Smooth muscle cell (in vitro differentiated cells): ENCODE results near the gene CTNNB1. TPM values are rescaled to one million over a fixed set of nuclear protein-coding genes. Genes with fewer than 3 reads are reported as not detected.

Experiments used
- DNase-seq: peaks from one replicate; lab custom pipeline; 2025; ENCODE audit not compliant: unreplicated experiment; lab: John Stamatoyannopoulos, UW
- H2AFZ ChIP-seq: fragments of 200-600 bp; sonication (generic); 2 replicates; pipeline ENCODE4 v1.6.0; 2016; ENCODE audit warnings: antibody characterized with exemption, low read depth, mild to moderate bottlenecking
- H3F3A ChIP-seq: fragments of 200-600 bp; sonication (generic); 2 replicates; pipeline ENCODE4 v1.6.0; 2017; ENCODE audit warnings: antibody characterized with exemption, low read depth
- H3K27ac ChIP-seq: fragments of 200-600 bp; sonication (generic); 2 replicates; pipeline ENCODE4 v1.5.1; 2016; ENCODE audit warnings: low read depth, mild to moderate bottlenecking
- H3K27me3 ChIP-seq: fragments of 200-600 bp; sonication (generic); 2 replicates; pipeline ENCODE4 v1.6.1; 2016; ENCODE audit warnings: low read depth, mild to moderate bottlenecking
- H3K36me3 ChIP-seq: fragments of 200-600 bp; sonication (generic); 2 replicates; pipeline ENCODE4 v1.5.1; 2016; ENCODE audit warnings: low read depth
- H3K4me1 ChIP-seq: fragments of 200-600 bp; sonication (generic); 2 replicates; pipeline ENCODE4 v1.5.1; 2016; ENCODE audit warnings: low read depth
- H3K4me2 ChIP-seq: fragments of 200-600 bp; sonication (generic); 2 replicates; pipeline ENCODE4 v1.6.0; 2016; ENCODE audit warnings: mild to moderate bottlenecking
- H3K4me3 ChIP-seq: fragments of 200-600 bp; sonication (generic); 2 replicates; pipeline ENCODE4 v1.5.1; 2016; ENCODE audit warnings: mild to moderate bottlenecking
- H3K79me2 ChIP-seq: fragments of 200-600 bp; sonication (generic); 2 replicates; pipeline ENCODE4 v1.6.0; 2016; ENCODE audit warnings: low read depth, mild to moderate bottlenecking
- H3K9ac ChIP-seq: fragments of 200-600 bp; sonication (generic); 2 replicates; pipeline ENCODE4 v1.6.0; 2016; ENCODE audit warnings: low read depth
- H3K9me3 ChIP-seq: fragments of 200-600 bp; sonication (generic); replicated peaks from 2 replicates; pipeline ENCODE4 v1.5.1; 2016; ENCODE audit warnings: low read depth
- H4K20me1 ChIP-seq: fragments of 200-600 bp; sonication (generic); 2 replicates; pipeline ENCODE4 v1.6.0; 2016; ENCODE audit warnings: low read depth
- WGBS: methylation state at CpG from one replicate; pipeline ENCODE4 v1.1.7; 2016; ENCODE audit warnings: low lambda C conversion rate; 5-methylcytosine and 5-hydroxymethylcytosine counted together
- polyA plus RNA-seq: library from polyadenylated mRNA; unstranded; fragments of >200 nt; fragmentation: Nextera tagmentation; extraction: Ambion mirVana; gene quantifications from 2 replicates; pipeline ENCODE4 v1.2.1, GENCODE V29; 2016
- total RNA-seq: library from RNA; depleted of rRNA; stranded (reverse); fragments of >200 nt; gene quantifications from 2 replicates; pipeline ENCODE4 v1.2.3, GENCODE V29; 2014
- TF ChIP-seq, protein P1 (sequence below): fragments of 200-600 bp; sonication (generic); IDR thresholded peaks from 2 replicates; pipeline ENCODE4 v1.5.1; 2017; ENCODE audit warnings: borderline replicate concordance, mild to moderate bottlenecking, antibody characterized with exemption; ENCODE audit not compliant: insufficient read depth, poor library complexity, severe bottlenecking

The CTNNB1 gene
- total RNA-seq (854 and 957 TPM in 2 replicates), polyA plus RNA-seq (162 and 167 TPM in 2 replicates)

DNA sequence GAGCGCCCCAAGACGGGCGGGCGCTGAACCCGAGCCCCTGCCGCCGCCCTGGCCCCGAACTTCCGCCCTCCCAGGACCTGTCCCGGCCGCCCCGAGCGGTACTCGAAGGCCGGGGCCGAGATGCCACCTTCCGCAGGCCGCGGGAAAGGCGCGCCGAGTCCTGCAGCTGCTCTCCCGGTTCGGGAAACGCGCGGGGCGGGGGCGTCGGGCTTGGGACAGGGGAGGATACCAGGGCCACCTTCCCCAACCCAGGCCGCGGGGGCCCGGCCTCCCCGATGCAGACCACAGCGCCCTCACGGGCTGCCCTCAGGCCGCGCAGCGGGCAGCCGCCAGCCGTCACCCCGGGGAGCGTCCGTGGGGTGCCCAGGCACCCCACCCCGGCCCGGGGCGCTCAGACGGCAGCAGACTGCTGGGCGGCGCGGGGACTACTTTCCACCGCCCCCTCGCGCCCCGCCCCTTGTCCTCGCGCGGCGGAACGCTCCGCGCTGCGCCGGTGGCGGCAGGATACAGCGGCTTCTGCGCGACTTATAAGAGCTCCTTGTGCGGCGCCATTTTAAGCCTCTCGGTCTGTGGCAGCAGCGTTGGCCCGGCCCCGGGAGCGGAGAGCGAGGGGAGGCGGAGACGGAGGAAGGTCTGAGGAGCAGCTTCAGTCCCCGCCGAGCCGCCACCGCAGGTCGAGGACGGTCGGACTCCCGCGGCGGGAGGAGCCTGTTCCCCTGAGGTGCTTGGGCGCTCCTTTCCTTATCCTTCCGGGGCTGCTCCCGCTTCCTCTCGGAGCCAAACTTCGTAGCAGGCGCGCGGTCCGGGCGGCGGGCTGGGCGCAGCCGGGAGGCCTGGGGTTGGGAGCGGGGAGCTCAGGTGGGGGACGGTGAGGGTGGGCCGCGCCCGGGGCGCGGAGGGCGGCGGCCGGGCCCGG lies at the start of gene CTNNB1:
TSS of gene CTNNB1 (plus strand) at position 556 of the 916 bp plus-strand sequence. CDS start 24,564 bp downstream, outside the sequence.
- peaks cover 37% of the 10 kb centered on the region for H3K4me1 ChIP-seq
- H3F3A ChIP-seq = no peaks in the 10 kb centered on the region
- no peaks in the 10 kb centered on the region for H3K36me3 ChIP-seq
- WGBS = 2% methylated on average over 44 of the region's 112 CpGs
- H3K4me3 ChIP-seq = peak within 1 kb of the TSS; percentile 99
- no peaks in the 10 kb centered on the region for H3K27me3 ChIP-seq
- peaks cover 43% of the 10 kb centered on the region for H4K20me1 ChIP-seq
- peaks cover 53% of the 10 kb centered on the region for H3K79me2 ChIP-seq
- peak within 1 kb of the TSS; percentile 97 for H3K9ac ChIP-seq
- peak within 1 kb of the TSS; percentile 84 for H3K4me2 ChIP-seq
- H3K9me3 ChIP-seq = no peaks in the 10 kb centered on the region
- peak; percentile 88 for DNase-seq
- peak within 1 kb of the TSS; percentile 82 for H2AFZ ChIP-seq
- TF ChIP-seq, protein P1, sequence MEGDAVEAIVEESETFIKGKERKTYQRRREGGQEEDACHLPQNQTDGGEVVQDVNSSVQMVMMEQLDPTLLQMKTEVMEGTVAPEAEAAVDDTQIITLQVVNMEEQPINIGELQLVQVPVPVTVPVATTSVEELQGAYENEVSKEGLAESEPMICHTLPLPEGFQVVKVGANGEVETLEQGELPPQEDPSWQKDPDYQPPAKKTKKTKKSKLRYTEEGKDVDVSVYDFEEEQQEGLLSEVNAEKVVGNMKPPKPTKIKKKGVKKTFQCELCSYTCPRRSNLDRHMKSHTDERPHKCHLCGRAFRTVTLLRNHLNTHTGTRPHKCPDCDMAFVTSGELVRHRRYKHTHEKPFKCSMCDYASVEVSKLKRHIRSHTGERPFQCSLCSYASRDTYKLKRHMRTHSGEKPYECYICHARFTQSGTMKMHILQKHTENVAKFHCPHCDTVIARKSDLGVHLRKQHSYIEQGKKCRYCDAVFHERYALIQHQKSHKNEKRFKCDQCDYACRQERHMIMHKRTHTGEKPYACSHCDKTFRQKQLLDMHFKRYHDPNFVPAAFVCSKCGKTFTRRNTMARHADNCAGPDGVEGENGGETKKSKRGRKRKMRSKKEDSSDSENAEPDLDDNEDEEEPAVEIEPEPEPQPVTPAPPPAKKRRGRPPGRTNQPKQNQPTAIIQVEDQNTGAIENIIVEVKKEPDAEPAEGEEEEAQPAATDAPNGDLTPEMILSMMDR = no peak
- peak within 1 kb of the TSS; percentile 96 for H3K27ac ChIP-seq

DNA sequence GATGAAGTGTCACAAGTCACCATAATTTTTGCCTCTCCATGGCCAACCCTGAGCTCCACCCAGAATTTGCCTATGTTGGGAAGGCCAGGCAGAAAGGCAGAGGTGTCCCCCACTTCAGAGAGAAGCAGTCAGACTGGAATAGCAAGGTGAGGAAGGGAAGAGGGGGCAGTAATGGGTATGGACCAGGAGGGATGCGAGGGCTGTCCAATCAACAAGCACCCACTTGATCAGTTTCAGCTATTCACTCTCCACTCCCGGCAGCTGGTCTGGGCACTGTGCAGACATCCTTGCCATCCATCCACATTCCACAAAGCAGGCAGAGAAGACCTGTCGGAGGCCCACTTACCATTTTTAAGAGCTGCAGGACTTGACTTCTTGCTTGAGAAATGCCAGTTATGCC lies 43.5 kb upstream of the CTNNB1 start:
- TF ChIP-seq, protein P1 = no peak
- H3K9ac ChIP-seq = no peak overlapping the region
- H3K27me3 ChIP-seq = no peaks in the 10 kb centered on the region
- H3F3A ChIP-seq = no peaks in the 10 kb centered on the region
- H3K79me2 ChIP-seq = no peaks in the 10 kb centered on the region
- no peaks in the 10 kb centered on the region for H3K36me3 ChIP-seq
- H3K4me1 ChIP-seq = no peaks in the 10 kb centered on the region
- no peak for DNase-seq
- no peak overlapping the region for H3K4me2 ChIP-seq
- 78% methylated on average over 3 of the region's 3 CpGs for WGBS
- no peaks in the 10 kb centered on the region for H3K9me3 ChIP-seq
- H3K4me3 ChIP-seq = no peak overlapping the region
- H2AFZ ChIP-seq = no peak overlapping the region
- no peak overlapping the region for H3K27ac ChIP-seq
- no peaks in the 10 kb centered on the region for H4K20me1 ChIP-seq

DNA sequence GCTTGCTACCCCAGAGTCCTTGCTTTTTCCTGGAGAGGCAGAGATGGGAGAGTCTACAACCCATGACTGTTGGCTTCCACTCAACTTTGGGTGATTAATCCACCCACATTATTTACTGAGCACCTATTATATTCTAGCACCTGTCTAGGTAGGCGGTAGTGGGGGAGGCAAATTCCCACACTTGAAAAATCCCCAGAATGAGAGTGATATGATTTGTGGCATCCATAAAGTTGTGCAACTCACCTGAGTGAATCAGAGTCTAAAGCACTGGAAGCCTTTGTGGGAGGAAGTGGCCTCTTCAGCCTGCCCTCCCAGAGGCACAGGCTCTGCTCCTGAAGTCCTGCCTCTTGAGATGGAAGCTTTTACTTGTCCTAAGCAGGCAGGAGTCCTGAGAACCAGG lies 40.4 kb upstream of the CTNNB1 start:
- H3K27me3 ChIP-seq = no peaks in the 10 kb centered on the region
- H3K4me3 ChIP-seq = no peak overlapping the region
- H3K36me3 ChIP-seq = no peaks in the 10 kb centered on the region
- no peaks in the 10 kb centered on the region for H3K4me1 ChIP-seq
- no peak overlapping the region for H2AFZ ChIP-seq
- no peak for DNase-seq
- H3K4me2 ChIP-seq = peak overlapping the region; percentile 49
- H4K20me1 ChIP-seq = no peaks in the 10 kb centered on the region
- peak overlapping the region; percentile 20 for H3K9ac ChIP-seq
- H3K9me3 ChIP-seq = no peaks in the 10 kb centered on the region
- TF ChIP-seq, protein P1 = no peak
- H3F3A ChIP-seq = no peaks in the 10 kb centered on the region
- 72% methylated on average over 1 of the region's 1 CpG for WGBS
- H3K27ac ChIP-seq = peak overlapping the region; percentile 80
- no peaks in the 10 kb centered on the region for H3K79me2 ChIP-seq
